Caco-2 (cell line): Measurements from ENCODE around the gene KLK1. TPM values are rescaled to one million over a fixed set of nuclear protein-coding genes. Genes with fewer than 3 reads are reported as not detected.

Experiments used
- BruUV-seq: library from RNA; stranded (reverse); fragments of 400-500 nt; replicated peaks from 2 replicates; lab custom pipeline; 2021; lab: Mats Ljungman, UMichigan
- CTCF ChIA-PET: fragments of 300-600 bp; sonication (Branson Sonifier 250); formaldehyde crosslinking; loops from one replicate; lab custom pipeline; 2022; ENCODE audit warnings: antibody characterized with exemption; lab: Charles Lee
- POLR2A ChIA-PET: fragments of 300-600 bp; sonication (Branson Sonifier 250); formaldehyde crosslinking; loops from one replicate; lab custom pipeline; 2022; ENCODE audit warnings: antibody characterized with exemption; lab: Charles Lee
- DNase-seq, 2 experiments: peaks; one replicate each; pipeline versions ENCODE4 v3.0.0 to v3.0.0-alpha.2; 2020 to 2022
- H3K27me3 ChIP-seq: replicated peaks from 2 replicates; pipeline ENCODE4 v1.6.0; 2011; ENCODE audit warnings: low read length; ENCODE audit not compliant: control insufficient read depth, insufficient read depth
- H3K36me3 ChIP-seq: 2 replicates; pipeline ENCODE4 v1.5.1; 2011; ENCODE audit warnings: low read length; ENCODE audit not compliant: control insufficient read depth, insufficient read depth
- H3K4me1 ChIP-seq: fragments of 250-450 bp; sonication (Bioruptor Pico); 2 replicates; pipeline ENCODE4 v1.5.1; 2020; ENCODE audit warnings: mild to moderate bottlenecking
- H3K4me3 ChIP-seq: 2 replicates; pipeline ENCODE4 v1.5.1; 2011; ENCODE audit warnings: low read depth, mild to moderate bottlenecking, control low read depth, low read length
- H3K9me3 ChIP-seq: fragments of 250-450 bp; sonication (Bioruptor Pico); 2 replicates; pipeline ENCODE4 v1.5.1; 2020; ENCODE audit warnings: mild to moderate bottlenecking, moderate library complexity
- H3K27ac Mint-ChIP-seq: one replicate; pipeline ENCODE4 v1.8.0; 2022; ENCODE audit warnings: mixed read lengths; ENCODE audit not compliant: unreplicated experiment
- H3K27me3 Mint-ChIP-seq: one replicate; pipeline ENCODE4 v1.8.0; 2022; ENCODE audit warnings: mixed read lengths; ENCODE audit not compliant: insufficient read depth, unreplicated experiment
- H3K36me3 Mint-ChIP-seq: one replicate; pipeline ENCODE4 v1.8.0; 2022; ENCODE audit warnings: mild to moderate bottlenecking, mixed read lengths; ENCODE audit not compliant: insufficient read depth, unreplicated experiment
- H3K4me1 Mint-ChIP-seq: one replicate; pipeline ENCODE4 v1.8.0; 2022; ENCODE audit warnings: low read depth, mixed read lengths; ENCODE audit not compliant: unreplicated experiment
- H3K4me3 Mint-ChIP-seq: one replicate; pipeline ENCODE4 v1.8.0; 2022; ENCODE audit warnings: mild to moderate bottlenecking, moderate library complexity, mixed read lengths; ENCODE audit not compliant: unreplicated experiment
- H3K9me3 Mint-ChIP-seq: one replicate; pipeline ENCODE4 v1.8.0; 2022; ENCODE audit warnings: mixed read lengths; ENCODE audit not compliant: unreplicated experiment
- intact Hi-C: fragments of 100-400 bp; cut with micrococcal nuclease; formaldehyde crosslinking; loops from one replicate; pipeline ENCODE4 v1.10.0; 2022; ENCODE audit not compliant: unreplicated experiment
- total RNA-seq: library from RNA; stranded (reverse); gene quantifications from 2 replicates; pipeline ENCODE4 v1.2.3, GENCODE V29; 2022
- TF ChIP-seq, protein P1 (sequence below), 2 experiments: fragments of 200-600 bp in 1 of 2; IDR thresholded peaks; 1 replicate in 1 of 2; 2 replicates in 1 of 2; pipeline versions ENCODE4 v1.5.1 to v1.8.0; 2011 to 2022; ENCODE audit warnings: antibody characterized with exemption in 1 of 2, control low read depth in 1 of 2, inconsistent platforms in 1 of 2, low read depth in 1 of 2, low read length in 1 of 2, mild to moderate bottlenecking in 1 of 2, moderate library complexity in 1 of 2; ENCODE audit not compliant: insufficient read depth in 1 of 2, severe bottlenecking in 1 of 2, unreplicated experiment in 1 of 2

KLK1 gene
- total RNA-seq, 1 experiment from 2014 or later = 0.73 TPM

DNA sequence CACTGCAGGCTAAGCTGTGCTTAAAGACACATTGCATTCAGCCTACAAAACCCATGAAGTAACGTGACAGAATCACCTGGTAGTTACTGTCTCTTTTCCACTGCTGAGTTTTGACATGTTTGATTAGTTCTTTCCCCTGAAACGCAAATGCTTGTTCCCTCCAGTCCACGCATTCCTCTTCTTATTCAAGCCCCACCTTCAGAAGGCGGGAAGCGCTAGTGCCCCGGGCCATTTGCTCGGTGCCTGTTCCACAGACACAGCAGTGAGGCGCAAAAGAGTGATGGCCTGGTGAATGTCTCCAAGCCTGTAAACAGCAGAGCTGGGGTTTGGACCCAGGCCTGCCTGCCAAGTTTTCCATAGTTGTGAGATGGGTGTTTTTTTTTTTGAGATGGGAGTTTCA lies 22.5 kb downstream of the KLK1 start:
- H3K4me3 Mint-ChIP-seq = peak overlapping the region; percentile 19
- no peaks in the 10 kb centered on the region for H3K9me3 Mint-ChIP-seq
- no peak for DNase-seq
- no peaks in the 10 kb centered on the region for H3K27me3 ChIP-seq
- peaks cover 13% of the 10 kb centered on the region for H3K36me3 ChIP-seq
- no peak overlapping the region for H3K4me3 ChIP-seq
- BruUV-seq = TSS peak; percentile 3
- H3K4me1 Mint-ChIP-seq = peaks cover 8% of the 10 kb centered on the region
- H3K9me3 ChIP-seq = no peaks in the 10 kb centered on the region
- CTCF ChIA-PET = interaction anchor here (0.5 kb wide), 1 partner anchor 315 kb away, joined by 4 read pairs; no protein-coding TSS in a partner anchor
- POLR2A ChIA-PET = no interaction called here
- peaks cover 10% of the 10 kb centered on the region; the same call in 1 of the 2 replicates for H3K4me1 ChIP-seq
- peaks cover 95% of the 10 kb centered on the region for H3K36me3 Mint-ChIP-seq
- TF ChIP-seq, protein P1, sequence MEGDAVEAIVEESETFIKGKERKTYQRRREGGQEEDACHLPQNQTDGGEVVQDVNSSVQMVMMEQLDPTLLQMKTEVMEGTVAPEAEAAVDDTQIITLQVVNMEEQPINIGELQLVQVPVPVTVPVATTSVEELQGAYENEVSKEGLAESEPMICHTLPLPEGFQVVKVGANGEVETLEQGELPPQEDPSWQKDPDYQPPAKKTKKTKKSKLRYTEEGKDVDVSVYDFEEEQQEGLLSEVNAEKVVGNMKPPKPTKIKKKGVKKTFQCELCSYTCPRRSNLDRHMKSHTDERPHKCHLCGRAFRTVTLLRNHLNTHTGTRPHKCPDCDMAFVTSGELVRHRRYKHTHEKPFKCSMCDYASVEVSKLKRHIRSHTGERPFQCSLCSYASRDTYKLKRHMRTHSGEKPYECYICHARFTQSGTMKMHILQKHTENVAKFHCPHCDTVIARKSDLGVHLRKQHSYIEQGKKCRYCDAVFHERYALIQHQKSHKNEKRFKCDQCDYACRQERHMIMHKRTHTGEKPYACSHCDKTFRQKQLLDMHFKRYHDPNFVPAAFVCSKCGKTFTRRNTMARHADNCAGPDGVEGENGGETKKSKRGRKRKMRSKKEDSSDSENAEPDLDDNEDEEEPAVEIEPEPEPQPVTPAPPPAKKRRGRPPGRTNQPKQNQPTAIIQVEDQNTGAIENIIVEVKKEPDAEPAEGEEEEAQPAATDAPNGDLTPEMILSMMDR (IDR thresholded peaks at IDR 0.05; ENCODE audit: insufficient read depth in 1 of 2, low read depth in 1 of 2, low read length in 1 of 2, severe bottlenecking in 1 of 2, unreplicated experiment in 1 of 2) = no peak
- no peak overlapping the region for H3K27ac Mint-ChIP-seq
- H3K27me3 Mint-ChIP-seq = no peaks in the 10 kb centered on the region
- intact Hi-C loops = no loop called here

DNA sequence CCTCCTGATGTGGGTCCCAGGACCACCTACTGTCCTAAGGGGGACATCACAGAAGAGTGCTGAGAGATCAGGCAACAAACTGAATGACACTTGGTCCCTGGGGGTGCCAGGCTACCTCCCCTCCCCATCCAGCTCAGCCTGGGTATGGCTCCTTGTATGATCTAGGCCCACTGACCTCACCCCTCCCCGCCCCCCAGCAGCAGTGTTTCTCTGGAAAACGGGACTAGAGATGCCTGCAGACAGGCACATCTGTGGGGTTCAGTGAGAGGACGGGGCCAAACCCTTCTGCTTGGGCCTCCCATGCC lies 24.1 kb downstream of the KLK1 start:
- TF ChIP-seq, protein P1 (IDR thresholded peaks at IDR 0.05; ENCODE audit: insufficient read depth in 1 of 2, low read depth in 1 of 2, low read length in 1 of 2, severe bottlenecking in 1 of 2, unreplicated experiment in 1 of 2) = no peak
- peaks cover 10% of the 10 kb centered on the region; the same call in 1 of the 2 replicates for H3K4me1 ChIP-seq
- Mint-ChIP-seq H3K36me3 (peaks cover 100% of the 10 kb centered on the region), H3K4me3 (no peak overlapping the region), H3K27ac (no peak overlapping the region), H3K9me3 (no peaks in the 10 kb centered on the region), H3K4me1 (peaks cover 5% of the 10 kb centered on the region), H3K27me3 (no peaks in the 10 kb centered on the region)
- no peak overlapping the region for H3K4me3 ChIP-seq
- DNase-seq = no peak
- CTCF ChIA-PET = no interaction called here
- H3K27me3 ChIP-seq = no peaks in the 10 kb centered on the region
- intact Hi-C loops = no loop called here
- BruUV-seq = no TSS peak
- peaks cover 13% of the 10 kb centered on the region for H3K36me3 ChIP-seq
- POLR2A ChIA-PET = no interaction called here
- no peaks in the 10 kb centered on the region for H3K9me3 ChIP-seq

DNA sequence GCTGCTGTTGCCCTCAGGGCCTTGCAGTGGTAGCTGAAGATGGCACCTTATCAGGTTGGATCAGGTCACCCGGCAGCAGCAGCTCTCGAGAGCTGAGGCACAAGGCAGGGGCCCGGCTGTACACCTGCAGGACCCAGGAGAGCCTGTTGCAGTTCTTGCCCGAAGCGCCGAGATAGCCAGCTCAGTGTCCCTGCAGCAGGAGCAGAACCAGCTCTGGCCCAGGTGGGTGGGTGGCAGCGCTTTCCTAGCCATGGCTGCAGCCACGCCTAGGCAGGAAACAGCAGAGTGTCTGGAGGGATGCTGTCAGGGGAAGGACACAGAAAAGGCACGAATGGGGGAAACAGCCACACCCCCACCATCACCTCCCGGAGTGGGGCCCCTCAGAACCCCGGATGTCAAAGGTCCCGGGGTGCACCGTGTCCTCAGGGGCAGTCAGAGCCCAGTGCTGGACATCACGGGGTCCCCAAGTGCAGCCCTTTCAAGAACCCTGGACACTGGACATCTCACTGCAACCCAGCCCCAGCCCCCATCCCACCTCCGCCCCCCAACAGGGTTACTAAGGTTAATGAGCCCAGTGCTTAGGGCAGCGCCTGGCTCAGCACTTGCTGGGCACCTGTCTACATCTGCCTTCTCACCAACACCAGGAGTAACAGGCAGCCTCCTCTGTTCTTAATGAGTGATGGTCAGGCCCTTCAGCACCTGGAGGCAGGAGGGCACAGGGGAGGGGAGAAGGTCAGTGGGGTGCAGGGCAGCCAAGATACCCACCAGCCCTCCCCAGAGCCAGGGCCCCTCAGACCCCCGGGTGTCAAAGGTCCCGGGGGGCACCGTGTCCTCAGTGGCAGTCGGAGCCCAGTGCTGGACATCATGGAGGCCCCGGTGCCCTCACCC lies 24.7 kb downstream of the KLK1 start:
- BruUV-seq = no TSS peak
- H3K4me3 Mint-ChIP-seq = no peak overlapping the region
- no peaks in the 10 kb centered on the region for H3K27me3 ChIP-seq
- no peaks in the 10 kb centered on the region for H3K9me3 Mint-ChIP-seq
- peaks cover 10% of the 10 kb centered on the region; the same call in 1 of the 2 replicates for H3K4me1 ChIP-seq
- intact Hi-C loops = no loop called here
- H3K36me3 ChIP-seq = peaks cover 13% of the 10 kb centered on the region
- TF ChIP-seq, protein P1 (IDR thresholded peaks at IDR 0.05; ENCODE audit: insufficient read depth in 1 of 2, low read depth in 1 of 2, low read length in 1 of 2, severe bottlenecking in 1 of 2, unreplicated experiment in 1 of 2) = no peak
- ChIA-PET POLR2A (no interaction called here), CTCF (no interaction called here)
- DNase-seq = no peak
- H3K27me3 Mint-ChIP-seq = no peaks in the 10 kb centered on the region
- peaks cover 100% of the 10 kb centered on the region for H3K36me3 Mint-ChIP-seq
- H3K27ac Mint-ChIP-seq = no peak overlapping the region
- H3K9me3 ChIP-seq = no peaks in the 10 kb centered on the region
- H3K4me3 ChIP-seq = no peak overlapping the region
- peaks cover 5% of the 10 kb centered on the region for H3K4me1 Mint-ChIP-seq
